IMR-90 (cell line): ENCODE data around the gene ATP11A. TPM values are rescaled to one million over a fixed set of nuclear protein-coding genes. Genes with fewer than 3 reads are reported as not detected.

ENCODE experiments used
- ATAC-seq: fragments of 200-7000 bp; cut with Tn5 transposase; 2 replicates; pipeline ENCODE4 v1.9.1; 2020; ENCODE audit warnings: low read depth, mild to moderate bottlenecking, moderate library complexity
- BruUV-seq: library from RNA; stranded (reverse); fragments of 400-500 nt; replicated peaks from 2 replicates; lab custom pipeline; 2021; lab: Mats Ljungman, UMichigan
- CTCF ChIA-PET: fragments of 300-600 bp; formaldehyde crosslinking; extraction: SDS; loops from one replicate; lab custom pipeline; 2021; ENCODE audit warnings: antibody characterized with exemption; lab: Yijun Ruan, JAX
- POLR2A ChIA-PET: fragments of 300-600 bp; sonication (Branson Sonifier 250); formaldehyde crosslinking; loops from one replicate; lab custom pipeline; 2022; ENCODE audit warnings: antibody characterized with exemption; ENCODE audit not compliant: unreplicated experiment; lab: Charles Lee
- DNase-seq: peaks from one replicate; pipeline ENCODE4 v3.0.0; 2013
- H2AFZ ChIP-seq: replicated peaks from 2 replicates; pipeline ENCODE3; 2013; ENCODE audit warnings: low read length, mild to moderate bottlenecking; ENCODE audit not compliant: poor library complexity
- H2AK5ac ChIP-seq: 2 replicates; pipeline ENCODE4 v1.6.1; 2013; ENCODE audit warnings: low read depth, low read length, inconsistent platforms
- H2AK9ac ChIP-seq: replicated peaks from 2 replicates; pipeline ENCODE3; 2013; ENCODE audit warnings: mild to moderate bottlenecking, low read depth, low read length, moderate library complexity; ENCODE audit not compliant: poor library complexity
- H2BK120ac ChIP-seq: 2 replicates; pipeline ENCODE4 v1.6.1; 2013; ENCODE audit warnings: low read depth, low read length, inconsistent platforms
- H2BK15ac ChIP-seq: 3 replicates; pipeline ENCODE4 v1.6.1; 2013; ENCODE audit warnings: low read depth, low read length, inconsistent platforms
- H2BK20ac ChIP-seq: 2 replicates; pipeline ENCODE4 v1.6.1; 2013; ENCODE audit warnings: low read depth, mild to moderate bottlenecking, inconsistent platforms, low read length, moderate library complexity
- H2BK5ac ChIP-seq: 2 replicates; pipeline ENCODE4 v1.6.1; 2013; ENCODE audit warnings: mild to moderate bottlenecking, low read depth, low read length, inconsistent platforms; ENCODE audit not compliant: poor library complexity, severe bottlenecking
- H3K14ac ChIP-seq: replicated peaks from 2 replicates; pipeline ENCODE4 v1.6.1; 2013; ENCODE audit warnings: low read depth, low read length, inconsistent platforms
- H3K18ac ChIP-seq: 2 replicates; pipeline ENCODE4 v1.6.1; 2013; ENCODE audit warnings: low read depth, low read length, control low read depth
- H3K23ac ChIP-seq: 2 replicates; pipeline ENCODE4 v1.6.1; 2013; ENCODE audit warnings: low read depth, low read length, inconsistent platforms
- H3K27ac ChIP-seq: 2 replicates; pipeline ENCODE4 v1.5.1; 2013; ENCODE audit warnings: mild to moderate bottlenecking, control low read depth, low read length; ENCODE audit not compliant: insufficient read depth
- H3K27me3 ChIP-seq: 2 replicates; pipeline ENCODE4 v1.6.1; 2013; ENCODE audit warnings: low read length; ENCODE audit not compliant: control insufficient read depth, insufficient read depth
- H3K36me3 ChIP-seq: 2 replicates; pipeline ENCODE4 v1.6.1; 2013; ENCODE audit warnings: low read length, mixed read lengths; ENCODE audit not compliant: control insufficient read depth, insufficient read depth
- H3K4ac ChIP-seq: 2 replicates; pipeline ENCODE4 v1.6.1; 2013; ENCODE audit warnings: low read depth, low read length, inconsistent platforms
- H3K4me1 ChIP-seq: 2 replicates; pipeline ENCODE4 v1.6.1; 2013; ENCODE audit warnings: low read length, mixed read lengths; ENCODE audit not compliant: control insufficient read depth, insufficient read depth
- H3K4me2 ChIP-seq: 2 replicates; pipeline ENCODE4 v1.6.1; 2013; ENCODE audit warnings: low read depth, mild to moderate bottlenecking, control low read depth, low read length, moderate library complexity
- H3K4me3 ChIP-seq: 2 replicates; pipeline ENCODE4 v1.5.1; 2013; ENCODE audit warnings: low read depth, mild to moderate bottlenecking, control low read depth, low read length, moderate library complexity; ENCODE audit not compliant: insufficient read depth
- H3K56ac ChIP-seq: 2 replicates; pipeline ENCODE4 v1.6.1; 2013; ENCODE audit warnings: low read length, inconsistent platforms; ENCODE audit not compliant: insufficient read depth; ENCODE audit errors: extremely low read depth
- H3K79me1 ChIP-seq, 2 experiments: 2 replicates each; pipeline ENCODE4 v1.6.1; 2013; ENCODE audit warnings: low read length in 2 of 2, inconsistent platforms in 1 of 2, low read depth in 1 of 2
- H3K9ac ChIP-seq: 2 replicates; pipeline ENCODE4 v1.6.1; 2013; ENCODE audit warnings: low read depth, low read length, control low read depth
- H3K9me1 ChIP-seq: 2 replicates; pipeline ENCODE4 v1.6.1; 2013; ENCODE audit warnings: low read length, inconsistent platforms; ENCODE audit not compliant: insufficient read depth
- H3K9me3 ChIP-seq: 2 replicates; pipeline ENCODE4 v1.6.1; 2013; ENCODE audit warnings: low read length; ENCODE audit not compliant: control insufficient read depth, insufficient read depth
- H4K20me1 ChIP-seq: 2 replicates; pipeline ENCODE4 v1.6.1; 2013; ENCODE audit warnings: low read length, inconsistent platforms; ENCODE audit not compliant: insufficient read depth
- H4K5ac ChIP-seq: 2 replicates; pipeline ENCODE4 v1.6.1; 2013; ENCODE audit warnings: mild to moderate bottlenecking, low read depth, low read length, control low read depth
- H4K8ac ChIP-seq, 2 experiments: 2 replicates each; pipeline ENCODE4 v1.6.1; 2013; ENCODE audit warnings: low read depth in 2 of 2, low read length in 2 of 2, control low read depth in 1 of 2, inconsistent platforms in 1 of 2
- H4K91ac ChIP-seq: 2 replicates; pipeline ENCODE4 v1.6.1; 2013; ENCODE audit warnings: low read depth, low read length, inconsistent platforms; ENCODE audit not compliant: insufficient read depth
- BHLHE40 ChIP-seq: fragments of 150-350 bp; IDR thresholded peaks from 2 replicates; pipeline ENCODE4 v1.6.1; 2016; ENCODE audit warnings: mild to moderate bottlenecking, low read depth, low read length
- CEBPB ChIP-seq: IDR thresholded peaks from 2 replicates; pipeline ENCODE4 v1.6.1; 2012; ENCODE audit warnings: low read depth, low read length, improper control_type of control experiment
- CHD1 ChIP-seq: IDR thresholded peaks from 2 replicates; pipeline ENCODE4 v1.6.1; 2012; ENCODE audit warnings: low read depth, low read length, improper control_type of control experiment
- FOS ChIP-seq: fragments of 150-350 bp; IDR thresholded peaks from 2 replicates; pipeline ENCODE4 v1.6.1; 2016; ENCODE audit warnings: low read depth, low read length
- MAFK ChIP-seq: IDR thresholded peaks from 2 replicates; pipeline ENCODE4 v1.6.1; 2012; ENCODE audit warnings: low read depth, low read length, improper control_type of control experiment
- MXI1 ChIP-seq: IDR thresholded peaks from 2 replicates; pipeline ENCODE4 v1.6.1; 2012; ENCODE audit warnings: low read depth, mild to moderate bottlenecking, low read length, moderate library complexity, borderline replicate concordance
- NFE2L2 ChIP-seq: fragments of 150-350 bp; IDR thresholded peaks from 2 replicates; pipeline ENCODE4 v1.6.1; 2016; ENCODE audit warnings: low read depth, mild to moderate bottlenecking, low read length
- RAD21 ChIP-seq: IDR thresholded peaks from 2 replicates; pipeline ENCODE4 v1.6.1; 2012; ENCODE audit warnings: low read length, improper control_type of control experiment
- RCOR1 ChIP-seq: IDR thresholded peaks from 2 replicates; pipeline ENCODE4 v1.6.1; 2012; ENCODE audit warnings: mild to moderate bottlenecking, low read length, improper control_type of control experiment; ENCODE audit not compliant: insufficient replicate concordance
- RFX5 ChIP-seq: IDR thresholded peaks from 2 replicates; pipeline ENCODE4 v1.8.0; 2012; ENCODE audit warnings: low read depth, mild to moderate bottlenecking, low read length, moderate library complexity
- SMC3 ChIP-seq: fragments of 150-350 bp; IDR thresholded peaks from 2 replicates; pipeline ENCODE4 v1.6.1; 2016; ENCODE audit warnings: low read depth, mild to moderate bottlenecking, antibody characterized with exemption, low read length, moderate library complexity
- WGBS, 2 experiments: methylation state at CpG; one replicate each; pipeline versions ENCODE4 v1.1.5 to v1.1.7; 2013; ENCODE audit warnings: missing lambda C conversion rate in 2 of 2; ENCODE audit not compliant: insufficient read length in 1 of 2; ENCODE audit errors: extremely low coverage in 2 of 2; 5-methylcytosine and 5-hydroxymethylcytosine counted together
- dilution Hi-C: fragments of 300-500 bp; cut with HindIII; formaldehyde crosslinking; loops from one replicate; pipeline ENCODE4 v1.14.3; 2018; ENCODE audit warnings: low sequenced_read_pairs; ENCODE audit not compliant: unreplicated experiment
- in situ Hi-C: fragments of 300-500 bp; cut with MboI; formaldehyde crosslinking; loops from 3 replicates; pipeline ENCODE4 v1.14.3; 2019; ENCODE audit warnings: low sequenced_read_pairs, inconsistent platforms, mixed read lengths
- intact Hi-C: fragments of 100-400 bp; cut with micrococcal nuclease; formaldehyde crosslinking; loops from 2 replicates; pipeline ENCODE4 v1.10.0; 2022
- polyA plus RNA-seq, 3 experiments: library from polyadenylated mRNA; depleted of rRNA; stranded (reverse); fragments of >200 nt; gene quantifications; 2 replicates each; pipeline ENCODE4 v1.2.3, GENCODE V29; 2012; ENCODE audit warnings: low replicate concordance in 1 of 3
- total RNA-seq: library from RNA; depleted of rRNA; stranded (reverse); fragments of >200 nt; gene quantifications from 2 replicates; pipeline ENCODE4 v1.2.3, GENCODE V29; 2012
- TF ChIP-seq, protein P1 (sequence below): fragments of 150-350 bp; IDR thresholded peaks from 2 replicates; pipeline ENCODE4 v1.6.1; 2016; ENCODE audit warnings: low read depth, mild to moderate bottlenecking, low read length, moderate library complexity, borderline replicate concordance
- TF ChIP-seq, protein P2 (sequence below): fragments of 150-350 bp; IDR thresholded peaks from 2 replicates; pipeline ENCODE4 v1.6.1; 2017; ENCODE audit warnings: mild to moderate bottlenecking, antibody characterized with exemption, low read length, low read depth
- TF ChIP-seq, protein P3 (sequence below): conservative IDR thresholded peaks from 2 replicates; pipeline ENCODE4 v1.5.1; 2012; ENCODE audit warnings: mild to moderate bottlenecking, low read depth, low read length, improper control_type of control experiment

The ATP11A gene
- total and polyA plus RNA-seq, 2 of the 4 experiments (the other 2 are of a cell fraction) = 8.4 to 12.0 TPM

DNA sequence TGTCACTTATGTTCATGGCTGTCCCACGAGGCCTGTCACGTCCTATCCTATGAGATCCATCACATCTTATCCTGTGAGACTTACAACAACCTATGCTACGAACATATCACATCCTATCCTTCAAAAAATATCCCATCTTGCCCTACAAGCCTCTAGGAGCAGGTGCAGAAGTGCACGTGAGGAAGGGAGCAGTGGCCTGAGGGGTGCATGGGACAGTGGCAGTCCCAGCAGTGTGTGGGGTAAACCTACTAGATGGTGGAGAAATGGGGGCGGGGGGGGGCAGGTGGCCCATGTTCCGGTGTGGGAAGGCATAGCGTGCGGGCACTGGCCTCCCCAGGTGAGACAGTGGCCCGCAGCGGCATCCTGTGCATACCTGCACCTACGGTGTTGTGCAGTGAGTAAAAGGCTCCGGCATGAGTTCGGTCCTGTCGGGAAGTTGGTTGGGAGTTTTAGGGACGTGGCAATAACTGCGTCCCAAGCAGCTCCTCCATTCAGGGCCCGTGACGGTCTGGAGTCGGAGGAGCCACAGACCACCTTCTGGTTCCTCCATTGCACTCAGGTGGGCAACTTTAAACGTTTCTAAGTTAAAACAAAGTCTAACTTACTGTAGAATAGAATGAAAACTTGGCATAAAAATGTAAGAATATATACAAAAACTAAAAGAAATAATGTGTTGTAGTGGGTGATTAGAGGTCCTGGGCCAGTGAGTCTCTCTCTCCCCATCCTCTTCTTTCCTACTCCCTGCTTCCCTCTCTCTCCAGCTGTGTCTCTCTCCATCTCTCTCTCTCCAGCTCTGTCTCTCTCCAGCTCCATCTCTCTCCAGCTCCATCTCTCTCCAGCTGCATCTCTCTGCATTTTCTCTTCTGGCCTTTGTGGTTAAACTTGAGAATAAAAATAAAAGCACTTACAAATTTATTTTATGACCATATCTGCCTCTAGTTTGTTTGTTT, 42.1 kb downstream of the ATP11A start:
- no peak overlapping the region for H2BK20ac ChIP-seq
- no peak overlapping the region for H3K9ac ChIP-seq
- no peak for TF ChIP-seq FOS
- TF ChIP-seq MXI1 = no peak
- TF ChIP-seq CHD1 = no peak
- TF ChIP-seq RAD21 = no peak
- TF ChIP-seq, protein P1, sequence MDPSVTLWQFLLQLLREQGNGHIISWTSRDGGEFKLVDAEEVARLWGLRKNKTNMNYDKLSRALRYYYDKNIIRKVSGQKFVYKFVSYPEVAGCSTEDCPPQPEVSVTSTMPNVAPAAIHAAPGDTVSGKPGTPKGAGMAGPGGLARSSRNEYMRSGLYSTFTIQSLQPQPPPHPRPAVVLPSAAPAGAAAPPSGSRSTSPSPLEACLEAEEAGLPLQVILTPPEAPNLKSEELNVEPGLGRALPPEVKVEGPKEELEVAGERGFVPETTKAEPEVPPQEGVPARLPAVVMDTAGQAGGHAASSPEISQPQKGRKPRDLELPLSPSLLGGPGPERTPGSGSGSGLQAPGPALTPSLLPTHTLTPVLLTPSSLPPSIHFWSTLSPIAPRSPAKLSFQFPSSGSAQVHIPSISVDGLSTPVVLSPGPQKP = no peak
- no peak for TF ChIP-seq RFX5
- TF ChIP-seq RCOR1 = no peak
- no peak for TF ChIP-seq NFE2L2
- TF ChIP-seq, protein P2, sequence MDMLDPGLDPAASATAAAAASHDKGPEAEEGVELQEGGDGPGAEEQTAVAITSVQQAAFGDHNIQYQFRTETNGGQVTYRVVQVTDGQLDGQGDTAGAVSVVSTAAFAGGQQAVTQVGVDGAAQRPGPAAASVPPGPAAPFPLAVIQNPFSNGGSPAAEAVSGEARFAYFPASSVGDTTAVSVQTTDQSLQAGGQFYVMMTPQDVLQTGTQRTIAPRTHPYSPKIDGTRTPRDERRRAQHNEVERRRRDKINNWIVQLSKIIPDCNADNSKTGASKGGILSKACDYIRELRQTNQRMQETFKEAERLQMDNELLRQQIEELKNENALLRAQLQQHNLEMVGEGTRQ = no peak
- no peak for TF ChIP-seq CEBPB
- TF ChIP-seq, protein P3, sequence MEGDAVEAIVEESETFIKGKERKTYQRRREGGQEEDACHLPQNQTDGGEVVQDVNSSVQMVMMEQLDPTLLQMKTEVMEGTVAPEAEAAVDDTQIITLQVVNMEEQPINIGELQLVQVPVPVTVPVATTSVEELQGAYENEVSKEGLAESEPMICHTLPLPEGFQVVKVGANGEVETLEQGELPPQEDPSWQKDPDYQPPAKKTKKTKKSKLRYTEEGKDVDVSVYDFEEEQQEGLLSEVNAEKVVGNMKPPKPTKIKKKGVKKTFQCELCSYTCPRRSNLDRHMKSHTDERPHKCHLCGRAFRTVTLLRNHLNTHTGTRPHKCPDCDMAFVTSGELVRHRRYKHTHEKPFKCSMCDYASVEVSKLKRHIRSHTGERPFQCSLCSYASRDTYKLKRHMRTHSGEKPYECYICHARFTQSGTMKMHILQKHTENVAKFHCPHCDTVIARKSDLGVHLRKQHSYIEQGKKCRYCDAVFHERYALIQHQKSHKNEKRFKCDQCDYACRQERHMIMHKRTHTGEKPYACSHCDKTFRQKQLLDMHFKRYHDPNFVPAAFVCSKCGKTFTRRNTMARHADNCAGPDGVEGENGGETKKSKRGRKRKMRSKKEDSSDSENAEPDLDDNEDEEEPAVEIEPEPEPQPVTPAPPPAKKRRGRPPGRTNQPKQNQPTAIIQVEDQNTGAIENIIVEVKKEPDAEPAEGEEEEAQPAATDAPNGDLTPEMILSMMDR = no peak
- no peak for TF ChIP-seq BHLHE40
- no peak for TF ChIP-seq MAFK
- TF ChIP-seq SMC3 = no peak

More for the DNA sequence above, 42.1 kb downstream of the ATP11A start:
- H2AK5ac ChIP-seq = no peak overlapping the region
- no peak overlapping the region for H3K23ac ChIP-seq
- no peak overlapping the region for H2BK15ac ChIP-seq
- POLR2A ChIA-PET = no interaction called here
- H4K8ac ChIP-seq = no peak overlapping the region
- H4K91ac ChIP-seq = no peak overlapping the region
- no peak overlapping the region for H3K56ac ChIP-seq
- no peak for DNase-seq
- no peak overlapping the region for H2BK5ac ChIP-seq
- no peak overlapping the region for H2AK9ac ChIP-seq
- no peak overlapping the region for H2BK120ac ChIP-seq
- H3K4ac ChIP-seq = no peak overlapping the region
- 100% methylated on average over 7 of the region's 20 CpGs; no CpG with 5 or more reads in 1 of the 2 experiments for WGBS, 2 experiments
- H3K9me1 ChIP-seq = 0 out of 2 replicates have a peak, but pooled peaks cover 6% of the 10 kb centered on the region
- intact Hi-C loops = no loop called here
- in situ Hi-C loops = no loop called here
- no peak overlapping the region for H2AFZ ChIP-seq
- peaks cover 3% of the 10 kb centered on the region; the same call in 1 of the 2 replicates for H3K4me1 ChIP-seq
- no peak overlapping the region for H3K4me2 ChIP-seq
- H3K27ac ChIP-seq = no peak overlapping the region
- dilution Hi-C loops = no loop called here
- H3K9me3 ChIP-seq = no peaks in the 10 kb centered on the region
- 0 out of 2 replicates have a peak, but pooled peaks cover 10% of the 10 kb centered on the region for H4K20me1 ChIP-seq
- no peak overlapping the region for H3K18ac ChIP-seq
- no peak overlapping the region for H3K14ac ChIP-seq
- ATAC-seq = no peak
- H3K79me1 ChIP-seq = peaks cover 16 to 22% of the 10 kb centered on the region in 2 experiments
- CTCF ChIA-PET = interaction anchor here (0.5 kb wide), 1 partner anchor 87 kb away, joined by 4 read pairs; no protein-coding TSS in a partner anchor
- no peaks in the 10 kb centered on the region for H3K36me3 ChIP-seq
- no peak overlapping the region for H4K5ac ChIP-seq
- BruUV-seq = no TSS peak
- no peak overlapping the region for H3K4me3 ChIP-seq
- H3K27me3 ChIP-seq = no peaks in the 10 kb centered on the region
